ENCODE results near the gene AHSG.
"Not testable (repeated sequence)": the region's sequence is repeated elsewhere in the genome, so short reads cannot be mapped to it uniquely, and the experiment has no call there.

Gene AHSG, protein sequence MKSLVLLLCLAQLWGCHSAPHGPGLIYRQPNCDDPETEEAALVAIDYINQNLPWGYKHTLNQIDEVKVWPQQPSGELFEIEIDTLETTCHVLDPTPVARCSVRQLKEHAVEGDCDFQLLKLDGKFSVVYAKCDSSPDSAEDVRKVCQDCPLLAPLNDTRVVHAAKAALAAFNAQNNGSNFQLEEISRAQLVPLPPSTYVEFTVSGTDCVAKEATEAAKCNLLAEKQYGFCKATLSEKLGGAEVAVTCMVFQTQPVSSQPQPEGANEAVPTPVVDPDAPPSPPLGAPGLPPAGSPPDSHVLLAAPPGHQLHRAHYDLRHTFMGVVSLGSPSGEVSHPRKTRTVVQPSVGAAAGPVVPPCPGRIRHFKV

DNA sequence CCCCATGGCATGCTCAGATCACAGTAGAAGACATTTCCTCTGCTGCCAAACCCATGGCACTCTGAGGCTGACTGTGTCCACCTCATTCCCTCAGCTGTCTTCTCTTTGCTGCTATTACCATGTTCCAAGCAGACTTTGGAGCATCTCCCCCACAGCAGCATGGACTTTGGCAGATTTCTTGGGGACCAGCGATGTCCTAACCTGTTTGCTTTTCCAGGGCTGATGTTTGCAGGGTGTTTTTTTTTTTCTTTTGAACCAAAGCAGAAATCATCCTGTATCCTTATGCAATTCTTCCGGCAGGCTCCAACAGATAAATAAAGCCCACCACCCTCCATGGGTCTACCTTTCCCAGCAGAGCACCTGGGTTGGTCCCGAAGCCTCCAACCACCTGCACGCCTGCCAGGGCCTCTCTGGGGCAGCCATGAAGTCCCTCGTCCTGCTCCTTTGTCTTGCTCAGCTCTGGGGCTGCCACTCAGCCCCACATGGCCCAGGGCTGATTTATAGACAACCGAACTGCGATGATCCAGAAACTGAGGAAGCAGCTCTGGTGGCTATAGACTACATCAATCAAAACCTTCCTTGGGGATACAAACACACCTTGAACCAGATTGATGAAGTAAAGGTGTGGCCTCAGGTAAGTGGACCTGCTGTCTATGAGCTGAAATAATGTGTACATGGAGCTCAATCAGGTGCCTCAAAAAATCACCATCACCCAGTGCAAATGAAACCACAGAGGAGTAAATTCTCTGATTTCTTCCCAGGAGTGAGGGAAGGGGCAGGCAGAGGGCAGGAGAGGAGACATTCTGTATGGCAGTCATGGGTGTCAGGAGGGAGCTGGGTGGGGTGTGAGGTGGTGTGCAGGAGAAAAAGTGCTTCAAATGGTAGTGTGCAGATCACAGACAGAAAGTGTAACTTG lies at the start of gene AHSG:
Gene AHSG, plus strand, starts transcription at position 340 of the 916 bp plus-strand sequence. Its CDS starts 82 bp downstream, at position 422.
- no peak for DNase-seq (ENCODE audit: low read depth in 2 of 3, low spot score in 2 of 3)

DNA sequence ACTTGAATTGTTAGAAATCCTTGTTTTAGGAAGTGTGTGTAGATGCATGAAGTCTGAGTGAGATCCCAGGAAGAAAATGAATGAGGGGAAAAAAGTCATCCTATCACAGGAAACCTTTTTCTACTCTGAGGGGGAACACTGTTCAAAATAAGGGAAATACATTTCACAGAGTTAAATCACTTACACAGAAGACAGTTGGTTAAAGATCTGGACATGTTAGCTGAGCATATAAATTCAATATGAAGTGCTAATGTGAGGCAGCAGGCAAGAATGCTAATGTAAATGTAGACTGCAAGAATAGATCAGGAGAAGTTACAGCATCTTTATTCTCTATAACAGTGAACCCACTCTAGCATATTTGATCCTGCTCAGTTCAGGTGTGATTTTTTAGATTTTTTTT lies 48.3 kb upstream of the AHSG start:
- DNase-seq (ENCODE audit: low read depth in 2 of 3, low spot score in 2 of 3): no peak

- DNase-seq (ENCODE audit: low read depth in 2 of 3, low spot score in 2 of 3): no peak
These were observed 46.1 kb upstream of the AHSG start for GRCh38 chr3:186566772-186567071.

DNA sequence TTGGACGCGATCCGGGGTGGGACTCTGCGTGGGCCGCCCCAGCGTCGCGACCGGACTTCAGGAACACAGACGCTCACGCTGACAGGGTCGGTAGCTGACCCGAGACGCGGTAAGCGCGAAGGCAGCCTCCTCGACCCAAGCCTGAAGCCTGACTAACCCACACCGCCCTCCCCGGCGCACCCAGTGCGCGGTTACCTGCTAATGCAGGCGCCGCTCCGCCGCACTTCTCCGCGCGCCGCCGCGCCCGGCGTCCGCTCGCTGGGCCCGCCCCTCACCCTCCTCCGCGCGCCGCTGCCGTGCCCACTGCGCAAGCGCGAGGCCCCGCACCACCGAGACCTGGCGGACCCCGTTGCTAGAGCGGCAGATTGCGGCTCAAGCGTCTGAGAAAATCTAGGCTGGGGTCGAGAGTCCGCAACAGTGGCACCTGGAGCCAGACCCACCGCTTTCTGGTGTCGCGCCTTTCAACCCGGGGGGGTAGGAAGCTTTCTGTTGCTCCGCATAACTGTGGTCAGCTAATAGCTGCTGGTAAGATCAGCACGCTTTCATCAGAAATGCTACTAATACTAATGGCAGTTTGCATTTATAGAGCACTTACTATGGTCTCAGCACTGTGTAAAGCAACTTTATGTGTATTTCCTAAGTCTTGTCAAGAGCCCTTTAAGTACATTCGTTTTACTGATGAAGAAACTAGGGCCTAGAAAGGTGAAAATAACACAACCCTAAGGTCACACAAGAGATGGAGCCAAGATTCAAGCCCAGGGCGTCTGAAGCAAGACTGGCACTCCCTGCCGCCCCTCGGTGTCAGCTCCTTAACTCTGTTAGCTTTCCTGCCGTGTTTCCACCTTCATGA lies 45.6 kb upstream of the AHSG start, which contains the start of gene TBCCD1:
Gene TBCCD1, minus strand, starts transcription at position 268 of the 850 bp plus-strand sequence. CDS start 3,010 bp downstream, outside the sequence.
- peak; percentile 95 to 100 (median 98) for DNase-seq (ENCODE audit: low read depth in 2 of 3, low spot score in 2 of 3)

DNA sequence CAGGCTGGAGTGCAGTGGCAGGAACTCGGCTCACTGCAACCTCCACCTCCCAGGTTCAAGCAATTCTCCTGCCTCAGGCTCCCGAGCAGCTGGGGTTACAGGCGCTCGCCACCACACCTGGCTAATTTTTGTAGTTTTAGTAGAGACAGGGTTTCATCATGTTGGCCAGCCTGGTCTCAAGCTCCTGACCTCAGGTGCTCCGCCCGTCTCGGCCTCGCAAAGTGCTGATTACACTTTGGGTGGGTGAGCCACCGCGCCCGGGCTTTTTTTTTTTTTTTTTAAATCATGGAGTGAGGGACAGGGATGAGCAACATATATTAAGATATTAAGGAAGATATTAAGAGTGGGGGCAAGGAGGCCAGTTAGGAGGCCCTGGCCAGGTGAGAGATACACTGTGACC lies 43.5 kb upstream of the AHSG start:
- DNase-seq (ENCODE audit: low read depth in 2 of 3, low spot score in 2 of 3): not testable (repeated sequence)

GRCh38 chr3:186569779-186570095 lies 43.1 kb upstream of the AHSG start:
- DNase-seq (ENCODE audit: low read depth in 2 of 3, low spot score in 2 of 3): no peak

- peak; percentile 88 to 97 (median 95) for DNase-seq (ENCODE audit: low read depth in 2 of 3, low spot score in 2 of 3)
These were observed 42.5 kb upstream of the AHSG start, which contains the start of gene DNAJB11 for GRCh38 chr3:186570096-186570940. Gene DNAJB11, plus strand, starts transcription at chr3:186570720. Its CDS starts 178 bp downstream, at chr3:186570898.

- DNase-seq (ENCODE audit: low read depth in 2 of 3, low spot score in 2 of 3): no peak
These were observed 41.8 kb upstream of the AHSG start for GRCh38 chr3:186570941-186571643.

GRCh38 chr3:186571644-186572013 lies 41.2 kb upstream of the AHSG start:
- DNase-seq (ENCODE audit: low read depth in 2 of 3, low spot score in 2 of 3): no peak

GRCh38 chr3:186577521-186577920 lies 35.3 kb upstream of the AHSG start:
- no peak for DNase-seq (ENCODE audit: low read depth in 2 of 3, low spot score in 2 of 3)

DNA sequence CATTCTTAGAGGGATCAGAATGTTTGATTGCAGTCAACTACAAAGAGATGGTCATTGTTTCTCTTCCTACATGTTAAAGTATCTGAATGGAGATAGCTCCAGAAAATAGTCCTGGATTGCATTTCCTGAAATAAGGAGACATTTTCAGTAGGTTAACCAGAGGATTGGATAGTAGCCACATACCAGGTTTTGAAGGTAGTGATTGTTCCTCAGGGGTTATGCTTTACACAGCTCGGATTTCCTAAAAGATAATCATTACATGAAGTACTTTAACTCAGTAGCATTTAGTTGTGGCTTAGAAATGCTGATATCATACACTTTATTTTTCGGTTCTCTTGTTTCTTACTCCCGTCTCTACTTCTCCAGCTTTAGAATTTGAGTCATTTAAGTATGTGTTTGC lies 32.1 kb upstream of the AHSG start:
- DNase-seq (ENCODE audit: low read depth in 2 of 3, low spot score in 2 of 3): no peak

DNA sequence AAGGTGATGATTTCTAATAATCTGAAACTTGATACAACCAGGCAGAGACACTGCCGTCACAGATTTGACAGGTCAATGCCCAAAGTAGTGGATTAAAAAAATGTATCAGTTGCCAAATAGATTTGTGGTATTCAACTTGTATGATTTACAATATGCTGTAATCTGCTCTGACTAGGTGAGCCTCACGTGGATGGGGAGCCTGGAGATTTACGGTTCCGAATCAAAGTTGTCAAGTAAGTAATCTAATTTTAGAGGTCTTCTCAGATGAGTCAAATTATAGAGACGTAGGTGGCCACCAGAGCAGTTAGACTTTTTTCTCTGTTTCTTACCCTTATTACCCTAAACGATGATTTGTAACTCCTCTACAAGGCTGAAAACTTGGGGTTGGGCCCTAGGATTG lies 30.3 kb upstream of the AHSG start:
- DNase-seq (ENCODE audit: low read depth in 2 of 3, low spot score in 2 of 3): no peak

DNA sequence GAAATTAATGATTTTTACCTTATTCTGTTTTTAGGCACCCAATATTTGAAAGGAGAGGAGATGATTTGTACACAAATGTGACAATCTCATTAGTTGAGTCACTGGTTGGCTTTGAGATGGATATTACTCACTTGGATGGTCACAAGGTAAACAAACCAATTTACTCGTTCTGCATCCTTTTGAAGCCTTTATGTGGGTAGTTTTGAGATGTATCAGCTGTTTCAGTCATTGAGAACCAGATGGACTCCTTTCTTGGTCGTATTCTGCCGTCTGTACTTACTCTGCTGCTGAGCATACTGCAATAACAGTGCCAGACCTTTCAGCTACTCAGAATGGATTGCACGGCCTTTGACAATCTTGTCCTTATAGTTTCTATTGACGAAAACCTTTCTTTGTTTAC lies 29.0 kb upstream of the AHSG start:
- no peak for DNase-seq (ENCODE audit: low read depth in 2 of 3, low spot score in 2 of 3)

GRCh38 chr3:186586245-186586644 lies 26.6 kb upstream of the AHSG start:
- DNase-seq (ENCODE audit: low read depth in 2 of 3, low spot score in 2 of 3): not testable (repeated sequence)

DNA sequence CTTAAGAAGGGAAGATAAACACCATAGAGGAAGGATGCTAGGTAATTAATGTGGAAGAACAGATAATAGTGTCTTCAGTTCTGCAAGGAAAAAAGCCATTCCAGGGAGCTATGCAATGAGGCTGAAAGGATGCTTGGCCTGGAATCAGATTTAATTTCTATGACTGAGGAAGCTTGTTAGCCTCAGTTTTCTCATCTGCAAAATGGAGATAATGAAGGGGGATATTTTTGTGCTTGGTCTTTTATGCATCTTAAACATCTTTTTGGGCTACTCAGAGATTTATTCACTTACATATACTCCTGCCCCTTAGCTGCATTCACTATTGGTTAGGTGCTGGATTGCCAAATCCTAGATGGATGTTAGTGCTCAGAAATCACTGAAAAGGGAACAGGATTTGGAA lies 25.7 kb upstream of the AHSG start:
- no peak for DNase-seq (ENCODE audit: low read depth in 2 of 3, low spot score in 2 of 3)

DNA sequence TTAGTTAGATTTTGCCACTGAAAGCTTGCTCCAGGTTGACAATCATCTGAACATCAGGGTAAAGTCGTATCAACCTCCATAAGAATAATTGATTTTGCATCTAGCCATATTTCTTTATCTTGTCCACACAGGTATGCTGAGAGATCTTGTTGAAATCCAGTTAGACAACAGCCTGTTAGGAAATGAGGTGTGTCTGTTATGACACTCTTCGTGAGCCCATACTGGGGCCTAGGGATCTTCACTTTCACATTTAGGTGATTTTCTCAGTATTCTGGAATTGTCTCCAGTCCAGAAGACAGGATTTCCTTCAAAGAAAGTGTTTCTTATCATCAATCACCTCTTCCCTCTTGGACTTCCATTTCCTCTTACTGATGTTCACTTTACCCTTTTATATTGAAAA lies 24.2 kb upstream of the AHSG start:
- DNase-seq (ENCODE audit: low read depth in 2 of 3, low spot score in 2 of 3): no peak

- DNase-seq (ENCODE audit: low read depth in 2 of 3, low spot score in 2 of 3): no peak
These were observed 23.7 kb upstream of the AHSG start for GRCh38 chr3:186589121-186589520.

GRCh38 chr3:186589856-186590579 lies 22.8 kb upstream of the AHSG start:
- DNase-seq (ENCODE audit: low read depth in 2 of 3, low spot score in 2 of 3): no peak

Data from activated CD8-positive, alpha-beta memory T cell treated with anti-CD3 and anti-CD28 coated beads for 48 hours (primary cell).